Esophagus squamous epithelium (tissue), 5 donors: ENCODE measurements around the gene TREM2. TPM values are rescaled to one million over a fixed set of nuclear protein-coding genes. Genes with fewer than 3 reads are reported as not detected.
A peak's percentile ranks its signal among the peaks of the same experiment; 100 is the strongest.

Experiments used
- DNase-seq: peaks from one replicate; lab custom pipeline; 2025; lab: John Stamatoyannopoulos, UW
- H3K27ac ChIP-seq, 4 donors: fragments of 200-600 bp; sonication (generic); one replicate each; pipeline ENCODE4 v1.5.1; 2016 to 2019; ENCODE audit warnings: mild to moderate bottlenecking in 1 of 4
- H3K27me3 ChIP-seq, 4 donors: fragments of 200-600 bp; sonication (generic); 1 replicate in 3 of 4; 2 replicates in 1 of 4; pipeline versions ENCODE4 v1.5.1 to v1.6.0; 2017 to 2021; ENCODE audit warnings: antibody characterized with exemption in 1 of 4
- H3K36me3 ChIP-seq, 3 donors: fragments of 200-600 bp; sonication (generic); one replicate each; pipeline ENCODE4 v1.5.1; 2016 to 2019
- H3K4me1 ChIP-seq, 3 donors: fragments of 200-600 bp; sonication (generic); one replicate each; pipeline ENCODE4 v1.5.1; 2017 to 2019
- H3K4me3 ChIP-seq, 4 donors: fragments of 200-600 bp; sonication (generic); 1 replicate in 3 of 4; 2 replicates in 1 of 4; pipeline ENCODE4 v1.5.1; 2016 to 2019; ENCODE audit warnings: mild to moderate bottlenecking in 2 of 4, moderate library complexity in 1 of 4
- H3K9me3 ChIP-seq, 3 donors: fragments of 200-600 bp; sonication (generic); one replicate each; pipeline ENCODE4 v1.5.1; 2016 to 2019
- CTCF ChIP-seq, 6 experiments: fragments of 450-650 bp in 4 of 6; fragments of 200-600 bp in 2 of 6; sonication (generic) in 2 of 6; IDR thresholded peaks; one replicate each; pipeline ENCODE4 v1.5.1; 2016 to 2019; ENCODE audit warnings: antibody characterized with exemption in 6 of 6, mild to moderate bottlenecking in 4 of 6, moderate library complexity in 4 of 6
- POLR2A ChIP-seq, 4 donors: fragments of 450-650 bp; IDR thresholded peaks; one replicate each; pipeline ENCODE4 v1.6.1; 2017; ENCODE audit warnings: antibody characterized with exemption in 4 of 4, mild to moderate bottlenecking in 4 of 4, moderate library complexity in 3 of 4
- WGBS, 2 donors: methylation state at CpG; one replicate each; pipeline ENCODE4 v1.1.5; 2018; 5-methylcytosine and 5-hydroxymethylcytosine counted together
- intact Hi-C: fragments of 100-400 bp; cut with DNase I; formaldehyde crosslinking; loops from one replicate; pipeline ENCODE4 v1.15.0; 2022
- total RNA-seq, 4 donors: library from RNA; depleted of rRNA; stranded (reverse); fragments of >200 nt; gene quantifications; one replicate each; pipeline ENCODE4 v1.1.0, GENCODE V29; 2016
- donor health status: DM: yes; HTN: yes; CAD: no.

The TREM2 gene
- total RNA-seq, 4 donors from 2014 or later: 0.70 to 7.3 (median 0.95) TPM; not detected in 1

- Histone ChIP-seq H3K27ac (no peak overlapping the region), H3K4me1 (no peaks in the 10 kb centered on the region), H3K4me3 (no peak overlapping the region), H3K36me3 (no peaks in the 10 kb centered on the region), H3K9me3 (peaks cover 0 to 4% (median 4%) of the 10 kb centered on the region in 3 donors), H3K27me3 (peaks cover 0 to 12% (median 0%) of the 10 kb centered on the region in 4 donors)
- intact Hi-C loops: no loop called here
- 81 to 82% methylated on average over 6 to 7 of the region's 7 CpGs for WGBS, 2 donors
- no peak for TF ChIP-seq CTCF (IDR thresholded peaks at IDR 0.05)
- no peak for TF ChIP-seq POLR2A (IDR thresholded peaks at IDR 0.05)
- no peak for DNase-seq
These were observed 21.8 kb upstream of the TREM2 start for GRCh38 chr6:41184761-41185160.

DNA sequence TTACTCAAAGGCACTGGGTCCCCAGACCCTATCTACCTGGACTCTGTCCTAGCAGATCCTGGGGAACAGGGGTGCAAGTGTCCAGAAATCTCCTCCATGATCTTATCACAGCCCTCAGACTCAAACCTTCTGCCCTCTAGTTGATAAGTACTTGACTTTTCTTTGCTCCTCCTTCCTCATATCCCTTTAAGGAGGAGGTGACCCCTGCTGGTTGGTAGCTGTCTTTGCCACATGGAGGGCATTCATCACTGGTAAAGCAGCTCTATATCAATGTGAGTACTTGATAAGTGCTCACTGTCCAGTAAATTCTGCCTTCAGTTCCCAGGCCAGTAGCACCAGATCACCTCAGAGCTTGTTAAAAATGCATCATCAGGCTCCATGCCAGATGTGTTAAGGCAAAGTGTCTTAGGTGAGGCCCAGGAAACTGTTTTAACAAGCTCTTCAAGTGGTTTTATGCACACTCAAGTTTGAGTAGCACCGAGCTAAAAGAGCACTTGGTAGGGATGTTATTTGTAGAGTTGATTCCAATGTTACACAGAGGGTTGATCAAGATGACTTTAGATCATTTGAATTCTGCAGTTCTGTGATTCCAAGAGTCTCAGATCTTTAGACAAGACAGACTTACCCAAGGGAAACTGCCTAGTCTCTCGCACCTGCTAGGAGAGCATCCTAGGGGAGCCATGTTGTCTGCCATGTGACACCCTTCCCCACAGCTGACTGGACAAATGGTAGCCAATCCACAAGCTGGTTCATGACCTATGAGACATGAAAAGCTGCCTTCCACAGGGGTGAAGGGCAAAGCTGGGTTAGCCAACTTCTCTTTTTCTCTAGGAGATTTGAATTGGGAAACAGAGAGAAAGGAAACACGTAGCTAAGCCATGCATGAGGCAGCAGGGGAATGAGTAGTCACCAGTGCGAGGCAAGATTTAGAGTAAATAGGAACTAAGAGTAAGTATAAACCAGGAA lies 19.4 kb upstream of the TREM2 start:
- Histone ChIP-seq H3K36me3 (no peaks in the 10 kb centered on the region), H3K4me3 (no peak overlapping the region), H3K4me1 (no peaks in the 10 kb centered on the region), H3K27me3 (peaks cover 0 to 19% (median 0%) of the 10 kb centered on the region in 4 donors), H3K9me3 (no peaks in the 10 kb centered on the region), H3K27ac (no peak overlapping the region)
- TF ChIP-seq POLR2A (IDR thresholded peaks at IDR 0.05): no peak
- TF ChIP-seq CTCF (IDR thresholded peaks at IDR 0.05): peak in 5 of 6 experiments; percentile 30 to 55 (median 42)
- 61 to 67% methylated on average over 4 of the region's 4 CpGs for WGBS, 2 donors
- no peak for DNase-seq
- intact Hi-C loops: no loop called here

DNA sequence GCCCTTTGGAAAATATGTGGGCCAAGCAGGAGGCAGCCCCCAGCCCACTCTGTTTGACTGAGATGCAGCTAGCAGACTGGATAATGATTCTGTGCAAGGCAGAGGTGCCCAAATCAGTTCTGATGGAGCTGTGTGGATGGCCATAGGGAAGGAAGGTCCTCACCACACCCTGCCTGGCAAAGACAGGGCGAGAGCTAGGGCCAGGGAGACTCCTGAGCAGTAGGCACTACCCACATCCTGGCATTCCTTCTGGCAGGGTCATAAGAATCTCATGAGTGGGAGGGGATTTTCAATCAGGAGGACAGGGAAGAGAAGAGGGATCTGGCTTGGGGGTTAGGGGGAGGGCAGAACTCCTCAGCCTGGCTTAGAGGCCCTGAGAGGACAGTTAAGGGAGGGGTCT lies 18.6 kb upstream of the TREM2 start:
- Histone ChIP-seq H3K9me3 (no peaks in the 10 kb centered on the region), H3K4me1 (no peaks in the 10 kb centered on the region), H3K27ac (no peak overlapping the region), H3K27me3 (peaks cover 0 to 19% (median 0%) of the 10 kb centered on the region in 4 donors), H3K4me3 (no peak overlapping the region), H3K36me3 (no peaks in the 10 kb centered on the region)
- TF ChIP-seq CTCF (IDR thresholded peaks at IDR 0.05) (no peak), POLR2A (IDR thresholded peaks at IDR 0.05) (no peak)
- no peak for DNase-seq
- intact Hi-C loops: no loop called here
- 80% methylated on average over 1 of the region's 1 CpG; no CpG with 5 or more reads in 1 of the 2 donors for WGBS, 2 donors

GRCh38 chr6:41179163-41179562 lies 16.2 kb upstream of the TREM2 start:
- no peak for TF ChIP-seq POLR2A (IDR thresholded peaks at IDR 0.05)
- no peak for TF ChIP-seq CTCF (IDR thresholded peaks at IDR 0.05)
- no peak for DNase-seq
- intact Hi-C loops: no loop called here
- Histone ChIP-seq H3K36me3 (no peaks in the 10 kb centered on the region), H3K4me3 (no peak overlapping the region), H3K4me1 (no peaks in the 10 kb centered on the region), H3K27me3 (peaks cover 0 to 21% (median 0%) of the 10 kb centered on the region in 4 donors), H3K27ac (no peak overlapping the region), H3K9me3 (no peaks in the 10 kb centered on the region)
- 60 to 62% methylated on average over 3 to 4 of the region's 4 CpGs for WGBS, 2 donors

- TF ChIP-seq CTCF (IDR thresholded peaks at IDR 0.05) (no peak), POLR2A (IDR thresholded peaks at IDR 0.05) (no peak)
- intact Hi-C loops: no loop called here
- H3K27ac ChIP-seq: no peak overlapping the region
- WGBS, 2 donors: 91 to 92% methylated on average over 2 of the region's 2 CpGs
- H3K9me3 ChIP-seq: no peaks in the 10 kb centered on the region
- H3K36me3 ChIP-seq: no peaks in the 10 kb centered on the region
- peaks cover 0 to 25% (median 0%) of the 10 kb centered on the region in 4 donors for H3K27me3 ChIP-seq
- H3K4me3 ChIP-seq: no peak overlapping the region
- no peak for DNase-seq
- no peaks in the 10 kb centered on the region for H3K4me1 ChIP-seq
These were observed 14.8 kb upstream of the TREM2 start for GRCh38 chr6:41177695-41178094.
